Nephron progenitor cell (in vitro differentiated cells): Measurements from ENCODE around the gene LCK.

ENCODE experiments used
- DNase-seq: peaks from one replicate; pipeline ENCODE4 v3.0.0; 2021
- H3K27ac Mint-ChIP-seq: 2 replicates; pipeline ENCODE4 v1.8.0; 2021; ENCODE audit warnings: mild to moderate bottlenecking, moderate library complexity, mixed read lengths
- H3K27me3 Mint-ChIP-seq: 2 replicates; pipeline ENCODE4 v1.8.0; 2021; ENCODE audit warnings: mild to moderate bottlenecking, low read depth, mixed read lengths; ENCODE audit not compliant: poor library complexity
- H3K36me3 Mint-ChIP-seq: 2 replicates; pipeline ENCODE4 v1.8.0; 2021; ENCODE audit warnings: low read depth, mixed read lengths
- H3K4me1 Mint-ChIP-seq: 2 replicates; pipeline ENCODE4 v1.8.0; 2021; ENCODE audit warnings: mixed read lengths
- H3K4me3 Mint-ChIP-seq: 2 replicates; pipeline ENCODE4 v1.8.0; 2021; ENCODE audit warnings: mild to moderate bottlenecking, moderate library complexity, mixed read lengths
- H3K9me3 Mint-ChIP-seq: 2 replicates; pipeline ENCODE4 v1.8.0; 2021; ENCODE audit warnings: mild to moderate bottlenecking, moderate library complexity, mixed read lengths
- TF ChIP-seq, protein P1 (sequence below): fragments of 200-600 bp; sonication (generic); IDR thresholded peaks from 2 replicates; pipeline ENCODE4 v1.5.0; 2021; ENCODE audit warnings: antibody characterized with exemption

LCK gene

DNA sequence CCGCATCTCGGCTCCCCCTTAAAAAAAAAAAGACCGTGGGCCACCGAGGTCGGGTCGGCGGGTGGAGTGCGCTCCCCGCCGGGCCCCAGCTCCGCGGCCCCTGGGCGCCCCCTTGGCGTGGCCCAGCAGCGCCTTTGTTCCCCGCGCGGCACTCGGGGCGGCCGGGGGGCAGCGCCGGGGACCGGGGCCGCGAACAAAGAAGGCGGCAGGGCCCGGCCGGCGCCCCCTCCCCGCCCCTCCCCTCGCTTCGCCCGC lies 84.4 kb downstream of the LCK start:
- TF ChIP-seq, protein P1, sequence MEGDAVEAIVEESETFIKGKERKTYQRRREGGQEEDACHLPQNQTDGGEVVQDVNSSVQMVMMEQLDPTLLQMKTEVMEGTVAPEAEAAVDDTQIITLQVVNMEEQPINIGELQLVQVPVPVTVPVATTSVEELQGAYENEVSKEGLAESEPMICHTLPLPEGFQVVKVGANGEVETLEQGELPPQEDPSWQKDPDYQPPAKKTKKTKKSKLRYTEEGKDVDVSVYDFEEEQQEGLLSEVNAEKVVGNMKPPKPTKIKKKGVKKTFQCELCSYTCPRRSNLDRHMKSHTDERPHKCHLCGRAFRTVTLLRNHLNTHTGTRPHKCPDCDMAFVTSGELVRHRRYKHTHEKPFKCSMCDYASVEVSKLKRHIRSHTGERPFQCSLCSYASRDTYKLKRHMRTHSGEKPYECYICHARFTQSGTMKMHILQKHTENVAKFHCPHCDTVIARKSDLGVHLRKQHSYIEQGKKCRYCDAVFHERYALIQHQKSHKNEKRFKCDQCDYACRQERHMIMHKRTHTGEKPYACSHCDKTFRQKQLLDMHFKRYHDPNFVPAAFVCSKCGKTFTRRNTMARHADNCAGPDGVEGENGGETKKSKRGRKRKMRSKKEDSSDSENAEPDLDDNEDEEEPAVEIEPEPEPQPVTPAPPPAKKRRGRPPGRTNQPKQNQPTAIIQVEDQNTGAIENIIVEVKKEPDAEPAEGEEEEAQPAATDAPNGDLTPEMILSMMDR = no peak
- DNase-seq = no peak
- Mint-ChIP-seq H3K36me3 (peaks cover 34% of the 10 kb centered on the region), H3K4me1 (peaks cover 67% of the 10 kb centered on the region), H3K27ac (no peak overlapping the region), H3K27me3 (no peaks in the 10 kb centered on the region), H3K4me3 (peak overlapping the region; percentile 96), H3K9me3 (no peaks in the 10 kb centered on the region)
